Measurements from ENCODE around the gene COBL. TPM values are rescaled to one million over a fixed set of nuclear protein-coding genes. Genes with fewer than 3 reads are reported as not detected.
A peak's percentile ranks its signal among the peaks of the same experiment; 100 is the strongest.

COBL gene
- total and polyA plus RNA-seq, 2 of the 8 experiments (the other 6 are each of a cell fraction or from before 2014, with no cell fraction given): 13.8 to 40.4 TPM

- TF ChIP-seq CTCF (IDR thresholded peaks at IDR 0.05; ENCODE audit: control extremely low read depth in 1 of 3, insufficient read depth in 1 of 3, low read depth in 1 of 3, low read length in 3 of 3): peak in 2 of 3 experiments; percentile 66 to 77; a peak in 3 of 4 replicates
- TF ChIP-seq CEBPB (IDR thresholded peaks at IDR 0.05; ENCODE audit: low read depth, low read length): no peak
- TF ChIP-seq E2F6 (IDR thresholded peaks at IDR 0.05): no peak
- no peak for TF ChIP-seq SP2 (IDR thresholded peaks at IDR 0.05; ENCODE audit: low read length)
These were observed 248.9 kb downstream of the COBL start (continued) for GRCh38 chr7:51067757-51068156.
